SK-N-MC (cell line): ENCODE data around the gene ERBIN.

Experiments used
- FOXP2 ChIP-seq: optimal IDR thresholded peaks from 2 replicates; pipeline ENCODE3; 2011; ENCODE audit warnings: mild to moderate bottlenecking, moderate library complexity; ENCODE audit not compliant: insufficient read depth; ENCODE audit errors: extremely low read length, control extremely low read depth
- POLR2AphosphoS5 ChIP-seq: IDR thresholded peaks from 2 replicates; pipeline ENCODE4 v1.6.1; 2012; ENCODE audit warnings: mild to moderate bottlenecking, low read depth, low read length, borderline replicate concordance

- TF ChIP-seq FOXP2 (no peak), POLR2AphosphoS5 (no peak)
Observed at GRCh38 chr5:65923339-65923738, 3.0 kb upstream of the ERBIN start.
